Progenitor cell of endocrine pancreas (in vitro differentiated cells): ENCODE measurements around the gene ACSM6. TPM values are rescaled to one million over a fixed set of nuclear protein-coding genes. Genes with fewer than 3 reads are reported as not detected.

ENCODE experiments used
- DNase-seq: peaks from one replicate; pipeline ENCODE4 v3.0.0; 2021; ENCODE audit warnings: low spot score; ENCODE audit not compliant: unreplicated experiment
- H3K27ac Mint-ChIP-seq: 2 replicates; pipeline ENCODE4 v1.8.0; 2021; ENCODE audit warnings: mild to moderate bottlenecking, moderate library complexity, mixed read lengths
- H3K27me3 Mint-ChIP-seq: 2 replicates; pipeline ENCODE4 v1.8.0; 2021; ENCODE audit warnings: mixed read lengths
- H3K36me3 Mint-ChIP-seq: 2 replicates; pipeline ENCODE4 v1.8.0; 2022; ENCODE audit warnings: mixed read lengths; ENCODE audit not compliant: insufficient read depth
- H3K4me1 Mint-ChIP-seq: 2 replicates; pipeline ENCODE4 v1.8.0; 2021; ENCODE audit warnings: low read depth, mixed read lengths
- H3K4me3 Mint-ChIP-seq: 2 replicates; pipeline ENCODE4 v1.8.0; 2021; ENCODE audit warnings: low read depth, mild to moderate bottlenecking, moderate library complexity, mixed read lengths
- H3K9me3 Mint-ChIP-seq: 2 replicates; pipeline ENCODE4 v1.8.0; 2021; ENCODE audit warnings: low read depth, mixed read lengths
- CTCF ChIP-seq: fragments of 200-600 bp; sonication (generic); IDR thresholded peaks from one replicate; pipeline ENCODE4 v1.5.0; 2021; ENCODE audit warnings: antibody characterized with exemption, mild to moderate bottlenecking; ENCODE audit not compliant: unreplicated experiment
- total RNA-seq: library from RNA; stranded (reverse); gene quantifications from 2 replicates; pipeline ENCODE4 v1.2.1, GENCODE V29; 2021

ACSM6 gene
- total RNA-seq, 1 donor from 2014 or later, result not detected

GRCh38 chr10:95245425-95246055 is 51.5 kb downstream of the ACSM6 start:
- Mint-ChIP-seq H3K27me3 (no peaks in the 10 kb centered on the region), H3K36me3 (peaks cover 8% of the 10 kb centered on the region), H3K4me1 (peaks cover 12% of the 10 kb centered on the region), H3K27ac (no peak overlapping the region), H3K4me3 (no peak overlapping the region), H3K9me3 (no peaks in the 10 kb centered on the region)
- no peak for DNase-seq
- TF ChIP-seq CTCF, result no peak

- peak; percentile 61 for DNase-seq
- no peaks in the 10 kb centered on the region for H3K9me3 Mint-ChIP-seq
- peaks cover 12% of the 10 kb centered on the region for H3K4me1 Mint-ChIP-seq
Measured at GRCh38 chr10:95246582-95247051, 52.6 kb downstream of the ACSM6 start.

GRCh38 chr10:95247200-95247880 is 53.3 kb downstream of the ACSM6 start:
- H3K4me3 Mint-ChIP-seq, result no peak overlapping the region
- no peaks in the 10 kb centered on the region for H3K9me3 Mint-ChIP-seq
- H3K36me3 Mint-ChIP-seq, result peaks cover 8% of the 10 kb centered on the region

More at GRCh38 chr10:95246582-95247051, 52.6 kb downstream of the ACSM6 start:
- no peaks in the 10 kb centered on the region for H3K27me3 Mint-ChIP-seq
- H3K36me3 Mint-ChIP-seq, result peaks cover 8% of the 10 kb centered on the region
- TF ChIP-seq CTCF, result peak; percentile 87
- no peak overlapping the region for H3K27ac Mint-ChIP-seq
- H3K4me3 Mint-ChIP-seq, result no peak overlapping the region

DNA sequence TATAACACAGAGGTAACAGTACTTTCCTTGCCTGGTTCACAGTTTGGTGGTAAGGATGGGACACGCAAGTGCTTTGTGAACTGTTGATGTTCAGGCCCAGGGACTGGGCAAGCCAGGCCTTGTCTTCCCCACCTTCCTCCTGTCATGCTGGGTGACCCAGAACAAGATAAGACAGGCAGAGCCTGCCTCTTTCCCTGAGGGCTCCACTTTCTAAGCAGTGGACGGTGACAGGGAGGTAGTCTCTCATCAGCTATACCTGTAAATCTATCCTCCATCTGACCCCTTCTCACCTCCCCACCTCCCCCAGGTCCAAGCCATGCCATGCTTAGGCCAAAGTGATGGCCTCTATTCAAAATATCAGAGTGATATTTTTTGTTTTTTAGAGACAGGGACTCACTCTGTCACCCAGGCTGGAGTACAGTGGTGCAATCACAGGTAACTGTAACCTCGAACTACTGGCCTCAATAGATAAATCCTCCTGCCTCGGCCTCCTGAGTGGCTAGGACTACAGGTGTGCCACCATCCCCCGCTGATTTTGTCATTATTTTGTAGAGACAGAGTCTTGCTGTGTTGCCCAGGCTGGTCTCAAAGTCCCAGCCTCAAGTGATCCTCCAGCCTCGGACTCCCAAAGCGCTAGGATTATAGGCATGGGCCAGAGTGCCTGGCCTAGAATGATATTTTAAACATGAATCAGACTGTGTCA is 54.0 kb downstream of the ACSM6 start:
- no peaks in the 10 kb centered on the region for H3K9me3 Mint-ChIP-seq
- no peak for DNase-seq
- no peaks in the 10 kb centered on the region for H3K27me3 Mint-ChIP-seq
- TF ChIP-seq CTCF, result no peak
- peaks cover 8% of the 10 kb centered on the region for H3K36me3 Mint-ChIP-seq
- no peak overlapping the region for H3K4me3 Mint-ChIP-seq
- peaks cover 17% of the 10 kb centered on the region for H3K4me1 Mint-ChIP-seq
- peak overlapping the region; percentile 43 for H3K27ac Mint-ChIP-seq

More at GRCh38 chr10:95247200-95247880, 53.3 kb downstream of the ACSM6 start:
- TF ChIP-seq CTCF, result no peak
- Mint-ChIP-seq H3K4me1 (peaks cover 12% of the 10 kb centered on the region), H3K27me3 (no peaks in the 10 kb centered on the region), H3K27ac (peak overlapping the region; percentile 84)
- DNase-seq, result no peak

DNA sequence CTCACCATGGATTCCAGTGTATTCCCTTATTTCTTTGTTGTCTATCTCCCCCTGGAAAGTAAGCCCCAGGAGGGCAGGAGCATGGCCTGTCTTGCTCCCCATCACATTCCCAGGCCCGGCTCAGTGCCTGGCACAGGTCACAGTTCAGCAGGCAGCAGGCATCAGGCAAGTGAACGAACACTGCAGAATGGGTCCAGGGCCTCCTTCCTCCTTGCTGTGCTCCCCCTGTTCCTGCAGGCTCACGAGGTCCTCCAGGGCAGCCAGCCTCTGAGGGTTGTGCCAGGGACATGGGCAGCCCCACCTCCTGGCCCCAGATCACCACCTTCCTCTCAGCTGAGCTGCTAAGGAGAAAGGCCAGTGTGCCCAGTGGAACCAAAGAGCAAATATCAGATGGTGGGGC is 55.0 kb downstream of the ACSM6 start:
- DNase-seq, result no peak
- Mint-ChIP-seq H3K4me1 (peaks cover 18% of the 10 kb centered on the region), H3K9me3 (no peaks in the 10 kb centered on the region), H3K27ac (peak overlapping the region; percentile 39), H3K27me3 (no peaks in the 10 kb centered on the region), H3K36me3 (peaks cover 4% of the 10 kb centered on the region), H3K4me3 (no peak overlapping the region)
- TF ChIP-seq CTCF, result no peak
